GM12875 (cell line): ENCODE results near the gene PKP4.

Source experiments
- H3K4me3 ChIP-seq: one replicate; pipeline ENCODE4 v1.5.1; 2011; ENCODE audit warnings: low read depth, low read length, control low read depth
- TF ChIP-seq, protein P1 (sequence below): IDR thresholded peaks from 2 replicates; pipeline ENCODE4 v1.5.1; 2011; ENCODE audit warnings: low read depth, mild to moderate bottlenecking, control low read depth, inconsistent platforms, low read length, moderate library complexity, borderline replicate concordance; ENCODE audit not compliant: insufficient read depth

PKP4 gene

DNA sequence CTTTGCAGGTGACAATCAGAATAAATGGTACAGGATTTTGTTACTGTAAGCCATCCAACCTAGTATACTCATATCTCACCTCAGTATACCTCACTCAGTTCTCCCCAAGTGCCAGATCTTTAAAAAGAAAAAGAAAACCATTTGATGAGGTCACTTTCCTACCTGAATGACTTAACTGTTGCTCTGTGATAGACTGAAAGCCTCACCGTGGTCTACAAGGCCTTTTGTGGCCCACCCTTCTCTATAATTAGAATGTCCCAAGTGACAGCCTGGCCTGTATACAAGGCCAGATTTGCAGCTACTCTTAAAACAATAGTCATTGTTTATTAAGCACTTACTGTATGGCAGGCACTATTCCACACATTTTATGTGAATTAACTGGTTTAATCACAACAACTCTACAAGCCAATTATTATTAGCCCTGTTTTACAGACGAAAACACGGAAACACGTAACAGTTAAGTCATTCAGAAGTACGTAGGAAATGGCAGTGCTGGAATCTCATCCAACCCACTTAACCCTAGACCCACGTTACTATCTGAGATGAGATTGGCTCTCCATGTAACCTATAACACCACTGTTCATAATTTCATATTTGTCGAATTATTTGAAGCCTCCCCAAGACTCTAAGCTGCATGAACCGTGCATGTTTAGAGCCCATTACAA lies 28.3 kb downstream of the PKP4 start:
- no peak overlapping the region for H3K4me3 ChIP-seq
- TF ChIP-seq, protein P1, sequence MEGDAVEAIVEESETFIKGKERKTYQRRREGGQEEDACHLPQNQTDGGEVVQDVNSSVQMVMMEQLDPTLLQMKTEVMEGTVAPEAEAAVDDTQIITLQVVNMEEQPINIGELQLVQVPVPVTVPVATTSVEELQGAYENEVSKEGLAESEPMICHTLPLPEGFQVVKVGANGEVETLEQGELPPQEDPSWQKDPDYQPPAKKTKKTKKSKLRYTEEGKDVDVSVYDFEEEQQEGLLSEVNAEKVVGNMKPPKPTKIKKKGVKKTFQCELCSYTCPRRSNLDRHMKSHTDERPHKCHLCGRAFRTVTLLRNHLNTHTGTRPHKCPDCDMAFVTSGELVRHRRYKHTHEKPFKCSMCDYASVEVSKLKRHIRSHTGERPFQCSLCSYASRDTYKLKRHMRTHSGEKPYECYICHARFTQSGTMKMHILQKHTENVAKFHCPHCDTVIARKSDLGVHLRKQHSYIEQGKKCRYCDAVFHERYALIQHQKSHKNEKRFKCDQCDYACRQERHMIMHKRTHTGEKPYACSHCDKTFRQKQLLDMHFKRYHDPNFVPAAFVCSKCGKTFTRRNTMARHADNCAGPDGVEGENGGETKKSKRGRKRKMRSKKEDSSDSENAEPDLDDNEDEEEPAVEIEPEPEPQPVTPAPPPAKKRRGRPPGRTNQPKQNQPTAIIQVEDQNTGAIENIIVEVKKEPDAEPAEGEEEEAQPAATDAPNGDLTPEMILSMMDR = no peak

DNA sequence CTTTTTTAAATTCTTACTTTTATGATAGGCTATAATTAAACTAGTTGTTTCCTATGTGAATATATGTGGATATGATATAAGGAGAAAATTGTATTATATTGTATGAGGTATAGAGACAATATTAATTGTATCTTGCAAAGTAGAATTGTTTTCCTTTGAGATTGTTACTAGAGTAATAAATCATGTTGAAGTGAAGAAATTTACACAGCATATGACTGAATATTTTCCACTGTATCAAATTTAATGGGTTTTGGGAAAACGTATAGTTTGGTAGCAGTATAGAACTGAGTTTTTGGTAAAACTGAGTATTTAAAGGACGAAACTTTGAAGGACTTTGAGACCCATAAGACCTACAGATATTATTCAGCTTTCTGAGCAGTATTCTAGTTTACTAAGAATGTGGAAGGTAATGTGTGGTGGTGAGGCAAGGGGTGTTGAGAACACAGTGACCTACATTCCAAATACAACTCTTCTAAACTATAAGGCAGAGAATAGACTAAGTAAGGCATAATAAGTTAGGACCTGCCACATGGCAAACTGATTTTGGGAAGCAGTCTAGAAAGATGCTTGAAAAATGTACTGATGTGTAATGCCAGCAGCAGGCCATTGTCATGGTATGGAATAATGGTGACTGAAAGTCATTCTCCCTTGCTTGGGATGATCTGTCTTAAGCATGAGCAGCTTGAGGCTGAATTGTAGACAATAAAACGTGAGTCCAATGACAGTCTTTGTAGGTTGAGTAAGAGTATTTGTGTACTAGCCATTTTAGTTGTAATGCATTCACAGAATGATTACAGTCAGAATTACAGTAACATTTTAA lies 29.6 kb downstream of the PKP4 start:
- no peak overlapping the region for H3K4me3 ChIP-seq
- TF ChIP-seq, protein P1 = no peak

DNA sequence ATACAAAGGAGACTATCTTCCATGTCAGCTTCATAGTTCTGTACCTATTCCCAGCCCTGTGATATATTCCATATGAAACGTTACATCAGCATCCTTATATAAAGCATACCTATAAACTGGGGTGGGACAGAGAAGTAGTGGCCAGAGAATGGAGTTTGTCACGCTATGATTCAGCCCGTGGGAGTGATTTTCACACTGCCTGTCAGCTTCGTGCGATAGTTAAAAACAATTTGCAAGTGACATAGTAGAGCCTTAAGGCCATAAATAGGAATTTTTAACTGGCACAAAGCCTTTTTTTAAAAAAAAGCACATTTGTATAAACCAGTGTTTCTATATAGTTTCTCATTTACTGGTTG lies 30.2 kb downstream of the PKP4 start:
- TF ChIP-seq, protein P1 = no peak
- no peak overlapping the region for H3K4me3 ChIP-seq

DNA sequence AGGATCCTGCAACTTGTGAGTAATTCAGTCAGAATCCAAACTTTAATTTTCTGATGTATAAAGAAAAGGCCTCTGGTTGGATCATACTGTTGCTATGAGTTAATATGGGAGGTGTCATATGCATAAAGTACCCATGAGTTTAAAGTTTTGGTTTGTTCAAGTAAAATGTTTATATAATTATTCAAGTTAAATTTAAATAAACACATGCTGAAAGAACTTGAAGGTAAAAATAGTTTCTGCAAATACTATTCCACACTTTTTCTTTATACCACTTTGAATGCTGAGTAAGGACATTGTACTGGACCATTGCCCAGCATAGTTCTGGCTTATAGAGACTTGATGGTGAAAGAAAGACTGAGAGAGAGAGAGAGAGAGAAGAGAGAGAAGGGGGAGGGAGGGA lies 30.7 kb downstream of the PKP4 start:
- TF ChIP-seq, protein P1 = no peak
- no peak overlapping the region for H3K4me3 ChIP-seq

DNA sequence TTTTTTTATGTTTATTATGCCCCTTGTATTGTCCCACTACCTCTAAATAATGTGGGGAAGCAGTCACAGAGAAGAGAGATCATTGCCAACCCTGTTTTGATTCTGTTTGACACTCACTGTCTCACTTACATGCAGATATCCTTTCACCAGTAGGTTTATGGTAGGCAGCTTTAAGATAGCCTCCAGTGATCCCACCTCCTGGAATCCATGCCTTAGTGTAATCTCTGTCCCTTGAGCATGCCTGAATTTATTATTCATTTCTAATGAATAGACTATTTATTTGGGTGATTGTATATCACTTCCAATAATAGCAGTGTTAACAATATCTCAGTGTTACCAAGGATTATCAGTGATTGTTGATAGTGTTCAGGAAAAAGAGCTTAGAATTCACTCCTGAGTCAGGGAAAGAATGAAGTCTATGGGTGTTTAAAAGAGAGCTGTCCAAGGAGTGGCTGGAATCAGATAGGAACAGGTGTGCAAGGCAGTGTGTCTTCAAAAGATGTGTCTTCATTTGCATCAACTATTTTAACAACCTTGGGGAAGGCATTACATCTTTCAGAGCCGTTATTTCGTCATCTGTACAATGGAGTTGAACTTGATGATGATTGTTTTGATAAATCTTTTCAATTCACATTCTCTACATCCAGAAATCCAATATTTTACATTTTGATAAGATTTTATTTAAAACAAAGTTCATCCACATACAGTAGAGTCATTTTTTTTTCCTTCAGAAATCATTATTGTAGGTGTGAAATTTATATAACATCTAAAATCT lies 31.9 kb downstream of the PKP4 start:
- TF ChIP-seq, protein P1 = no peak
- H3K4me3 ChIP-seq = no peak overlapping the region

DNA sequence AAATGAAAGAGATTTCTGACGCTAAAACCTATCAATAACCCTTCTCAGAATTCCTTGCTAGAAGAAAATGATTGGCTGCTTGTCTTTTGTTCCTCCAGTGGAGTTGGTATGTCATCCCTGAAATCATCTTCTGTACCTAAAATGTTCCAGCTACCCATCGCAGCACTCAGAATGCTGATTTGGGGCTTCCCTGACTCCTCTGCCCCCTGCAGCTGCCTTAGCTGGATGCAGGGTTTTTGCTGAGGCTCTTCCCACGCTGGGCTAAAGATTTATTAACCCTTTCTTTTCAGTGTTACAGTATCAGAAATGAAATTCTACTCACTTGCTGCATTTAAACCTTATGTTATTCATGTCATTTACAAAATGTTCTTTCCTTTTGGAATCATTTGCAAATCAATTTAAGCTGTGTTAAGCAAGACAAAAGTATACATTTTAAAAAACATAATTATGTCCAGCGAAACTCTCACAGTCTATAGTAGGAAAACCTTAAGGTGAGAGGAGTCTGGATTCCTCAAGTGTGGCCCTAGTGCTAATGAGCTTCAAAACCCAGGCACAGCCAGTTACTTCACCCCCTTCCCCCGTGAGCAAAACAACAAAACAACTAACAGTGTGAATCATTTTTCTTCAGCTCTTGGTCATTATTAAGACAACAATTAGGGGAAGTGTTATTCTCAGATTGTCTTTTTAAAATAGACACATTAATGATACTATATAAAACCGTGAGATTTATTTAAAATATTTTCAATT lies 32.8 kb downstream of the PKP4 start:
- no peak overlapping the region for H3K4me3 ChIP-seq
- TF ChIP-seq, protein P1 = no peak
